OCI-LY1 (cell line): ENCODE results near the gene GPR183.

ENCODE experiments used
- H2AFZ ChIP-seq: fragments of 200-600 bp; sonication (generic), shearing (Covaris generic); 2 replicates; pipeline ENCODE4 v1.6.0; 2014; ENCODE audit warnings: antibody characterized with exemption, mild to moderate bottlenecking, low read length
- H3F3A ChIP-seq: fragments of 200-600 bp; sonication (generic), shearing (Covaris generic); 2 replicates; pipeline ENCODE4 v1.6.0; 2014; ENCODE audit warnings: mild to moderate bottlenecking, antibody characterized with exemption, low read length, moderate library complexity; ENCODE audit not compliant: insufficient read depth
- H3K27ac ChIP-seq: fragments of 200-600 bp; sonication (generic); 2 replicates; pipeline ENCODE4 v1.5.1; 2014; ENCODE audit warnings: low read length, mixed run types, mild to moderate bottlenecking, low read depth; ENCODE audit not compliant: poor library complexity, severe bottlenecking
- H3K27me3 ChIP-seq: fragments of 200-600 bp; sonication (generic); 2 replicates; pipeline ENCODE4 v1.6.0; 2014; ENCODE audit warnings: antibody characterized with exemption, mild to moderate bottlenecking, low read length, moderate library complexity; ENCODE audit not compliant: insufficient read depth
- H3K36me3 ChIP-seq: fragments of 200-600 bp; sonication (generic); 2 replicates; pipeline ENCODE4 v1.6.1; 2014; ENCODE audit warnings: mild to moderate bottlenecking, antibody characterized with exemption, low read length, moderate library complexity, mixed read lengths; ENCODE audit not compliant: insufficient read depth
- H3K4me1 ChIP-seq: fragments of 200-600 bp; sonication (generic); 2 replicates; pipeline ENCODE4 v1.5.1; 2014; ENCODE audit warnings: mild to moderate bottlenecking, low read length, moderate library complexity; ENCODE audit not compliant: insufficient read depth, severe bottlenecking
- H3K4me2 ChIP-seq: fragments of 200-600 bp; sonication (generic), shearing (Covaris generic); 2 replicates; pipeline ENCODE4 v1.6.1; 2014; ENCODE audit warnings: low read length
- H3K4me3 ChIP-seq: fragments of 200-600 bp; sonication (generic); 2 replicates; pipeline ENCODE4 v1.5.1; 2014; ENCODE audit warnings: low read length, low read depth, mild to moderate bottlenecking, mixed read lengths; ENCODE audit not compliant: poor library complexity, severe bottlenecking
- H3K79me2 ChIP-seq: fragments of 200-600 bp; shearing (Covaris generic); 2 replicates; pipeline ENCODE4 v1.6.1; 2016; ENCODE audit warnings: mixed run types, low read length, mixed read lengths; ENCODE audit not compliant: insufficient read depth
- H3K9ac ChIP-seq: fragments of 200-600 bp; sonication (generic), shearing (Covaris generic); 2 replicates; pipeline ENCODE4 v1.6.1; 2014; ENCODE audit warnings: mild to moderate bottlenecking, low read length, mixed read lengths
- H3K9me2 ChIP-seq: fragments of 200-600 bp; sonication (generic), shearing (Covaris generic); 2 replicates; pipeline ENCODE4 v1.6.1; 2014; ENCODE audit warnings: low read depth, mild to moderate bottlenecking, low read length, mixed read lengths
- H3K9me3 ChIP-seq: fragments of 200-600 bp; shearing (Covaris generic); 2 replicates; pipeline ENCODE4 v1.6.1; 2014; ENCODE audit warnings: low read length, mixed read lengths
- H4K20me1 ChIP-seq: fragments of 200-600 bp; sonication (generic), shearing (Covaris generic); 2 replicates; pipeline ENCODE4 v1.6.0; 2016; ENCODE audit warnings: mild to moderate bottlenecking, low read length; ENCODE audit not compliant: insufficient read depth
- CTCF ChIP-seq: fragments of 200-600 bp; sonication (generic), shearing (Covaris generic); IDR thresholded peaks from 2 replicates; pipeline ENCODE4 v1.5.1; 2017; ENCODE audit warnings: mild to moderate bottlenecking, antibody characterized with exemption, low read length, moderate library complexity, mixed read lengths
- EZH2 ChIP-seq: fragments of 200-600 bp; sonication (generic), shearing (Covaris generic); IDR thresholded peaks from 2 replicates; pipeline ENCODE4 v1.8.0; 2017; ENCODE audit warnings: borderline replicate concordance, mixed run types, mild to moderate bottlenecking, antibody characterized with exemption, low read length, moderate library complexity, mixed read lengths

The GPR183 gene

GRCh38 chr13:99272481-99272880 is 34.7 kb downstream of the GPR183 start:
- no peak for TF ChIP-seq EZH2
- TF ChIP-seq CTCF, result no peak
- no peak overlapping the region for H3K27ac ChIP-seq
- H3K9me3 ChIP-seq, result no peaks in the 10 kb centered on the region
- peaks cover 12% of the 10 kb centered on the region; the same call in 1 of the 2 replicates for H3K36me3 ChIP-seq
- no peaks in the 10 kb centered on the region for H3F3A ChIP-seq
- no peaks in the 10 kb centered on the region for H3K9me2 ChIP-seq
- H3K9ac ChIP-seq, result no peak overlapping the region
- H3K4me3 ChIP-seq, result no peak overlapping the region
- H3K27me3 ChIP-seq, result no peaks in the 10 kb centered on the region
- H3K4me1 ChIP-seq, result peaks cover 23% of the 10 kb centered on the region
- no peaks in the 10 kb centered on the region for H4K20me1 ChIP-seq
- H3K4me2 ChIP-seq, result no peak overlapping the region
- no peaks in the 10 kb centered on the region for H3K79me2 ChIP-seq
- H2AFZ ChIP-seq, result no peak overlapping the region

- peaks cover 12% of the 10 kb centered on the region; the same call in 1 of the 2 replicates for H3K36me3 ChIP-seq
- no peaks in the 10 kb centered on the region for H3K9me3 ChIP-seq
- no peaks in the 10 kb centered on the region for H3F3A ChIP-seq
- H3K4me2 ChIP-seq, result no peak overlapping the region
- no peaks in the 10 kb centered on the region for H3K79me2 ChIP-seq
- no peaks in the 10 kb centered on the region for H3K27me3 ChIP-seq
- H3K9me2 ChIP-seq, result no peaks in the 10 kb centered on the region
- TF ChIP-seq EZH2, result no peak
- no peak for TF ChIP-seq CTCF
- no peak overlapping the region for H3K9ac ChIP-seq
- H3K4me1 ChIP-seq, result peaks cover 23% of the 10 kb centered on the region
- no peak overlapping the region for H3K4me3 ChIP-seq
- H3K27ac ChIP-seq, result peak overlapping the region; percentile 23
- no peak overlapping the region for H2AFZ ChIP-seq
- H4K20me1 ChIP-seq, result no peaks in the 10 kb centered on the region
Measured at GRCh38 chr13:99271249-99271648, 36.0 kb downstream of the GPR183 start.

GRCh38 chr13:99270518-99270917 is 36.7 kb downstream of the GPR183 start:
- Histone ChIP-seq H3K36me3 (peaks cover 12% of the 10 kb centered on the region; the same call in 1 of the 2 replicates), H3K79me2 (no peaks in the 10 kb centered on the region), H3K4me3 (no peak overlapping the region), H3F3A (no peaks in the 10 kb centered on the region), H3K9me2 (no peaks in the 10 kb centered on the region), H3K4me1 (peaks cover 23% of the 10 kb centered on the region), H3K9me3 (no peaks in the 10 kb centered on the region), H3K27ac (peak overlapping the region; percentile 23), H3K27me3 (no peaks in the 10 kb centered on the region), H2AFZ (no peak overlapping the region), H3K4me2 (peak overlapping the region; percentile 23; the same call in 1 of the 2 replicates), H3K9ac (peak overlapping the region; percentile 9; the same call in 1 of the 2 replicates), H4K20me1 (no peaks in the 10 kb centered on the region)
- TF ChIP-seq EZH2 (no peak), CTCF (no peak)
